Prostate gland (tissue), 2 donors: ENCODE data around the gene TAX1BP1. TPM values are rescaled to one million over a fixed set of nuclear protein-coding genes. Genes with fewer than 3 reads are reported as not detected.

Experiments
- DNase-seq: peaks from one replicate; pipeline ENCODE4 v3.0.0-alpha.2; 2019; ENCODE audit warnings: low spot score
- H3K27ac ChIP-seq, 2 donors: fragments of 200-600 bp; sonication (generic); 2 replicates each; pipeline ENCODE4 v1.5.1; 2017 to 2019
- H3K27me3 ChIP-seq: fragments of 200-600 bp; sonication (generic); replicated peaks from 2 replicates; pipeline ENCODE4 v1.5.1; 2019; ENCODE audit not compliant: insufficient read depth
- H3K36me3 ChIP-seq, 2 donors: fragments of 200-600 bp; sonication (generic); 1 replicate in 1 of 2; 2 replicates in 1 of 2; pipeline versions ENCODE4 v1.5.1 to v1.8.1; 2017 to 2019
- H3K4me1 ChIP-seq: fragments of 200-600 bp; sonication (generic); replicated peaks from 2 replicates; pipeline ENCODE4 v1.5.1; 2019
- H3K4me3 ChIP-seq, 2 donors: fragments of 200-600 bp; sonication (generic); 2 replicates each; pipeline ENCODE4 v1.5.1; 2017 to 2019
- H3K9me3 ChIP-seq: fragments of 200-600 bp; sonication (generic); 2 replicates; pipeline ENCODE4 v1.5.1; 2017
- POLR2A ChIP-seq: fragments of 450-650 bp; IDR thresholded peaks from one replicate; pipeline ENCODE4 v1.6.1; 2016; ENCODE audit warnings: antibody characterized with exemption, mild to moderate bottlenecking
- POLR2AphosphoS5 ChIP-seq: sonication (generic); formaldehyde crosslinking; IDR thresholded peaks from one replicate; pipeline ENCODE4 v1.6.1; 2017; ENCODE audit warnings: antibody characterized with exemption
- WGBS: methylation state at CpG from one replicate; pipeline ENCODE4 v1.1.5; 2018; 5-methylcytosine and 5-hydroxymethylcytosine counted together
- intact Hi-C: fragments of 100-400 bp; cut with DNase I; formaldehyde crosslinking; loops from one replicate; pipeline ENCODE4 v1.14.2; 2022
- total RNA-seq, 2 donors: library from RNA; depleted of rRNA; stranded (reverse); fragments of >200 nt; gene quantifications; one replicate each; pipeline ENCODE4 v1.1.0, GENCODE V29; 2016
- TF ChIP-seq, protein P1 (sequence below), 4 experiments: fragments of 200-600 bp in 2 of 4; fragments of 450-650 bp in 2 of 4; sonication (generic) in 2 of 4; IDR thresholded peaks; 1 replicate in 3 of 4; 2 replicates in 1 of 4; pipeline ENCODE4 v1.5.1; 2016 to 2019; ENCODE audit warnings: antibody characterized with exemption in 4 of 4, mild to moderate bottlenecking in 2 of 4, moderate library complexity in 2 of 4

Gene TAX1BP1
- total RNA-seq, 2 donors from 2014 or later: 105 to 125 TPM

DNA sequence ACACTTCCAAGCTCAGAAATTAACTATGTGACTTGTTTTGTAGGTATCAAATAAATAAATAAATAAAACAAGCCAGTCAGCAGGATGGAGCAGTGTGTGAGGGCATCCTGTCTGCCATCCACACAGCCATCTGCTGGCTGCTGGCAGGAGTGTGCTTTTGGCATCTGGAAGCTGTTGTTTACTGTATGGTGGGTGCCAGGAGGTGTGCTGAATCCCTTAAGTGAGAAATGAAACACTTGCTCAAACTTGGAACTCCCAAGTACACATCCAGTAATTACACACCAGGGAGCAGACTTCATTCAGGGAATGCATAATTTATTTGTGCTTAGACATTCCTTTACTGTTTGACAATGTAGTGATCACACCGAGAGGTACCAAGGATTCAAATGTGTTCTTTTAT, 16.9 kb upstream of the TAX1BP1 start:
- Histone ChIP-seq H3K4me1 (no peaks in the 10 kb centered on the region), H3K36me3 (no peaks in the 10 kb centered on the region), H3K27ac (no peak overlapping the region), H3K27me3 (no peaks in the 10 kb centered on the region), H3K4me3 (no peak overlapping the region), H3K9me3 (no peaks in the 10 kb centered on the region)
- intact Hi-C loops: no loop called here
- TF ChIP-seq POLR2AphosphoS5: no peak
- TF ChIP-seq, protein P1, sequence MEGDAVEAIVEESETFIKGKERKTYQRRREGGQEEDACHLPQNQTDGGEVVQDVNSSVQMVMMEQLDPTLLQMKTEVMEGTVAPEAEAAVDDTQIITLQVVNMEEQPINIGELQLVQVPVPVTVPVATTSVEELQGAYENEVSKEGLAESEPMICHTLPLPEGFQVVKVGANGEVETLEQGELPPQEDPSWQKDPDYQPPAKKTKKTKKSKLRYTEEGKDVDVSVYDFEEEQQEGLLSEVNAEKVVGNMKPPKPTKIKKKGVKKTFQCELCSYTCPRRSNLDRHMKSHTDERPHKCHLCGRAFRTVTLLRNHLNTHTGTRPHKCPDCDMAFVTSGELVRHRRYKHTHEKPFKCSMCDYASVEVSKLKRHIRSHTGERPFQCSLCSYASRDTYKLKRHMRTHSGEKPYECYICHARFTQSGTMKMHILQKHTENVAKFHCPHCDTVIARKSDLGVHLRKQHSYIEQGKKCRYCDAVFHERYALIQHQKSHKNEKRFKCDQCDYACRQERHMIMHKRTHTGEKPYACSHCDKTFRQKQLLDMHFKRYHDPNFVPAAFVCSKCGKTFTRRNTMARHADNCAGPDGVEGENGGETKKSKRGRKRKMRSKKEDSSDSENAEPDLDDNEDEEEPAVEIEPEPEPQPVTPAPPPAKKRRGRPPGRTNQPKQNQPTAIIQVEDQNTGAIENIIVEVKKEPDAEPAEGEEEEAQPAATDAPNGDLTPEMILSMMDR (IDR thresholded peaks at IDR 0.05): peak in 1 of 4 experiments; percentile 25
- no peak for DNase-seq
- 27% methylated on average over 1 of the region's 1 CpG for WGBS

DNA sequence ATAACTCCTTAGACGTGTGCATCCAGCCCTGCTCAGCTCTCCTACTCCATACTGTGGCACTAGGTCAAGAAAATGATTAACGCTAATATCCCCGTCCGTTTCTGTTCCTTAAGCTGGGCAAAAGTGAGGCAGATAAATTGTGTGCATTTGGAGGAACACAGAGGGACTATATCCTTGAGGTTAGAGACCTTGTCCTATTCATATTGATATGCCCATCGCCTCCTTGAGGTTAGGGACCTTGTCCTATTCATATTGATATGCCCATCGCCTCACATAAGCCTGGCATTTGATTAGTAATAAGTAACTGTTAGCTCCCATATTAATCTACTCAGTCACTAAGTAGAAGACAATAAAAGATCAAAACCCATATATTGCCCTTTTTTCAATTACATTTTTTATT, 12.9 kb upstream of the TAX1BP1 start:
- H3K27ac ChIP-seq: no peak overlapping the region
- H3K9me3 ChIP-seq: no peaks in the 10 kb centered on the region
- no peak overlapping the region for H3K4me3 ChIP-seq
- TF ChIP-seq, protein P1 (IDR thresholded peaks at IDR 0.05): no peak
- TF ChIP-seq POLR2A: no peak
- no peak for TF ChIP-seq POLR2AphosphoS5
- intact Hi-C loops: no loop called here
- 87% methylated on average over 6 of the region's 6 CpGs for WGBS
- DNase-seq: no peak
- no peaks in the 10 kb centered on the region for H3K36me3 ChIP-seq
- no peaks in the 10 kb centered on the region for H3K4me1 ChIP-seq
- H3K27me3 ChIP-seq: no peaks in the 10 kb centered on the region

DNA sequence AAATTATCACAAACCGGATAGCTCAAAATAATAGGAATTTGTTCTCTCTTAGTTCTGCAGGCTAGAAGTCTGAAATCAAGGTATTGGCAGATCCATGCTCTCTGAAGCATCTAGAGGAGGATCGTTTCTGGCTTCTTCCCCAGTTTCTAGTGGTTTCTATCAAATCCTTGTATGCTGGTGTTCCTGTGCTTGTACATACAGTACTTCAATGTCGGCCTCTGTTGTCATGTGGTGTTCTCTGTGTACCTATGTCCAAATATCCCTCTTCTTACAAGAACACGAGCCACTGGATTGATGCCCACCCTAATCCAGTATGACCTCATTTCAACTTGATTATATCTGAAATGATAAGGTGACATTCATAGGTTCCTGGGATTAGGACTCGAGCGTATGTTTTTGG, 9.8 kb upstream of the TAX1BP1 start:
- Histone ChIP-seq H3K36me3 (no peaks in the 10 kb centered on the region), H3K27me3 (no peaks in the 10 kb centered on the region), H3K9me3 (no peaks in the 10 kb centered on the region), H3K27ac (no peak overlapping the region), H3K4me1 (no peaks in the 10 kb centered on the region), H3K4me3 (no peak overlapping the region)
- intact Hi-C loops: no loop called here
- TF ChIP-seq POLR2AphosphoS5 (no peak), POLR2A (no peak)
- TF ChIP-seq, protein P1 (IDR thresholded peaks at IDR 0.05): no peak
- 59% methylated on average over 6 of the region's 6 CpGs for WGBS
- no peak for DNase-seq

DNA sequence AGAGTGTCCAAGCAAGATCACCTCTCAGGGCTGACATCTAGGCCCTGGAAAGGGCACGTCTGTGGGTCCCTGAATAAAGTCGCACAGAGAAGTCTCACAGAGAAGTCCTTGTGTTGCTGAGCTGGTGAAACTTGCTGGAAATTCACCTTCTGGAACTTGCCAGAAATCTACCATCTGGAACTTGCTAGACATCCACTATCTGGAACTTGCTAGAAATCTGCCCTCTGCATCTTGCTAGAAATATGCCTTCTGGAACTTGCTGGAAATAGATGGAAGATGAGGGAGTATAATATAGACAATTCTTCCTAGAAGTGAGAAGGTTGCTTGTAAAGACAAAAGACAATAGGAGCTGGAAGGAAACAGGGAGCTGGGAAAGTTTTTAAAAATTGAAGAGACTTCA, 5.4 kb upstream of the TAX1BP1 start:
- intact Hi-C loops: no loop called here
- H3K4me3 ChIP-seq: no peak overlapping the region
- no peaks in the 10 kb centered on the region for H3K9me3 ChIP-seq
- H3K4me1 ChIP-seq: no peaks in the 10 kb centered on the region
- 75% methylated on average over 2 of the region's 2 CpGs for WGBS
- no peaks in the 10 kb centered on the region for H3K36me3 ChIP-seq
- TF ChIP-seq POLR2A: no peak
- no peak for TF ChIP-seq POLR2AphosphoS5
- TF ChIP-seq, protein P1 (IDR thresholded peaks at IDR 0.05): no peak
- no peaks in the 10 kb centered on the region for H3K27me3 ChIP-seq
- H3K27ac ChIP-seq: no peak overlapping the region
- DNase-seq: no peak

DNA sequence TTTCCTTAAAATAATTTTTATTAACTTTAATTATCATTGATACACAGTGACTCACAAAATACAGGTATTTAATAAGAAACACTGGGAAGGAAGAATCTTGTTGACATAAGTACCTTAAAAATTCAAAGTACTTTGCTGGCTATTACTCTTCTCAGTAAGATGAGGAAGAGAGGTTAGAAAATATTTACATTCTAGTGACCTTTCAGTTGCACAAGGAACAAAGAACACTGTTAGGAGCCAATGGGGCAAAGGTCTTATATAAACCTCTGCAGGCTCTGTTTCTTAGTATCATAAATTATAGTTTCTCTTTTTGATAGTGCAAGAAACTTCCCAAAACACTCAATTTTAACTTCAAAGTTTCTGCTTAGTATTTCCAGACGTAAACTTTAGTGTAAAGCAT, 4.8 kb upstream of the TAX1BP1 start:
- H3K36me3 ChIP-seq: no peaks in the 10 kb centered on the region
- no peak overlapping the region for H3K4me3 ChIP-seq
- intact Hi-C loops: no loop called here
- 96% methylated on average over 1 of the region's 1 CpG for WGBS
- no peaks in the 10 kb centered on the region for H3K9me3 ChIP-seq
- no peak for DNase-seq
- no peaks in the 10 kb centered on the region for H3K4me1 ChIP-seq
- H3K27ac ChIP-seq: no peak overlapping the region
- TF ChIP-seq, protein P1 (IDR thresholded peaks at IDR 0.05): no peak
- TF ChIP-seq POLR2AphosphoS5 (no peak), POLR2A (no peak)
- H3K27me3 ChIP-seq: no peaks in the 10 kb centered on the region
